ENCODE measurements around the gene WDFY4.

The WDFY4 gene

GRCh38 chr10:48711830-48712229, 27.2 kb downstream of the WDFY4 start:
- DNase-seq (ENCODE audit: low read depth in 2 of 2), result no peak

GRCh38 chr10:48714088-48714487, 29.4 kb downstream of the WDFY4 start:
- DNase-seq (ENCODE audit: low read depth in 2 of 2), result no peak

GRCh38 chr10:48716416-48716815, 31.7 kb downstream of the WDFY4 start:
- DNase-seq (ENCODE audit: low read depth in 2 of 2), result no peak

GRCh38 chr10:48720611-48721010, 35.9 kb downstream of the WDFY4 start:
- DNase-seq (ENCODE audit: low read depth in 2 of 2), result no peak

- no peak for DNase-seq (ENCODE audit: low read depth in 2 of 2)
Measured at GRCh38 chr10:48722153-48723145, 37.8 kb downstream of the WDFY4 start.

- DNase-seq (ENCODE audit: low read depth in 2 of 2), result no peak
Measured at GRCh38 chr10:48724127-48724526, 39.5 kb downstream of the WDFY4 start.

GRCh38 chr10:48725708-48726107, 41.0 kb downstream of the WDFY4 start:
- no peak for DNase-seq (ENCODE audit: low read depth in 2 of 2)

- no peak for DNase-seq (ENCODE audit: low read depth in 2 of 2)
Measured at GRCh38 chr10:48727866-48728265, 43.2 kb downstream of the WDFY4 start.

- DNase-seq (ENCODE audit: low read depth in 2 of 2), result no peak
Measured at GRCh38 chr10:48729222-48729621, 44.5 kb downstream of the WDFY4 start.

- no peak for DNase-seq (ENCODE audit: low read depth in 2 of 2)
Measured at GRCh38 chr10:48729941-48730457, 45.3 kb downstream of the WDFY4 start.

- DNase-seq (ENCODE audit: low read depth in 2 of 2), result no peak
Measured at GRCh38 chr10:48731141-48731540, 46.5 kb downstream of the WDFY4 start.

GRCh38 chr10:48731654-48732053, 47.0 kb downstream of the WDFY4 start:
- no peak for DNase-seq (ENCODE audit: low read depth in 2 of 2)

GRCh38 chr10:48733329-48733728, 48.7 kb downstream of the WDFY4 start:
- DNase-seq (ENCODE audit: low read depth in 2 of 2), result no peak

GRCh38 chr10:48735836-48736390, 51.2 kb downstream of the WDFY4 start:
- DNase-seq (ENCODE audit: low read depth in 2 of 2), result no peak

GRCh38 chr10:48736596-48736995, 51.9 kb downstream of the WDFY4 start:
- no peak for DNase-seq (ENCODE audit: low read depth in 2 of 2)

- no peak for DNase-seq (ENCODE audit: low read depth in 2 of 2)
Measured at GRCh38 chr10:48737886-48738285, 53.2 kb downstream of the WDFY4 start.

- DNase-seq (ENCODE audit: low read depth in 2 of 2), result no peak
Measured at GRCh38 chr10:48739170-48739569, 54.5 kb downstream of the WDFY4 start.

GRCh38 chr10:48740015-48740707, 55.5 kb downstream of the WDFY4 start:
- no peak for DNase-seq (ENCODE audit: low read depth in 2 of 2)

GRCh38 chr10:48740988-48741387, 56.3 kb downstream of the WDFY4 start:
- no peak for DNase-seq (ENCODE audit: low read depth in 2 of 2)

GRCh38 chr10:48742891-48743860, 58.5 kb downstream of the WDFY4 start:
- DNase-seq (ENCODE audit: low read depth in 2 of 2), result no peak

- no peak for DNase-seq (ENCODE audit: low read depth in 2 of 2)
Measured at GRCh38 chr10:48744587-48744986, 59.9 kb downstream of the WDFY4 start.

Measured in stimulated activated CD8-positive, alpha-beta memory T cell treated with anti-CD3 and anti-CD28 coated beads, Interleukin-2, amount 100 ng/mL, for 1 hour (primary cell).